KMS-11 (cell line): ENCODE results near the gene STAC3.

Source experiments
- H2AFZ ChIP-seq: fragments of 200-600 bp; sonication (generic); 2 replicates; pipeline ENCODE4 v1.6.1; 2016; ENCODE audit warnings: antibody characterized with exemption, mixed run types, low read depth
- H3K27ac ChIP-seq: fragments of 200-600 bp; sonication (generic); 2 replicates; pipeline ENCODE4 v1.6.1; 2016; ENCODE audit warnings: mild to moderate bottlenecking, mixed run types
- H3K27me3 ChIP-seq: fragments of 200-600 bp; sonication (generic); 2 replicates; pipeline ENCODE4 v1.6.1; 2017; ENCODE audit warnings: mild to moderate bottlenecking, low read depth, mixed run types, moderate library complexity; ENCODE audit not compliant: insufficient read depth
- H3K36me3 ChIP-seq: fragments of 200-600 bp; sonication (generic); 2 replicates; pipeline ENCODE4 v1.6.1; 2017; ENCODE audit warnings: mild to moderate bottlenecking, mixed run types; ENCODE audit not compliant: insufficient read depth
- H3K4me1 ChIP-seq: fragments of 200-600 bp; sonication (generic); 2 replicates; pipeline ENCODE4 v1.6.1; 2016; ENCODE audit warnings: mild to moderate bottlenecking, low read depth, mixed run types; ENCODE audit not compliant: poor library complexity, severe bottlenecking
- H3K4me2 ChIP-seq: fragments of 200-600 bp; sonication (generic); 2 replicates; pipeline ENCODE4 v1.7.0; 2016; ENCODE audit warnings: mild to moderate bottlenecking, mixed run types
- H3K4me3 ChIP-seq: fragments of 200-600 bp; sonication (generic); IDR thresholded peaks from 2 replicates; pipeline ENCODE4 v1.6.1; 2017; ENCODE audit warnings: low read depth, low read length, mixed read lengths; ENCODE audit not compliant: insufficient read depth
- H3K79me2 ChIP-seq: fragments of 200-600 bp; sonication (generic); 2 replicates; pipeline ENCODE4 v1.6.1; 2016; ENCODE audit warnings: low read depth, mixed run types; ENCODE audit not compliant: insufficient read depth
- H3K9ac ChIP-seq: fragments of 200-600 bp; sonication (generic); 2 replicates; pipeline ENCODE4 v1.6.1; 2016; ENCODE audit warnings: mild to moderate bottlenecking, mixed run types
- H4K20me1 ChIP-seq: fragments of 200-600 bp; sonication (generic); 2 replicates; pipeline ENCODE4 v1.6.1; 2016; ENCODE audit warnings: mild to moderate bottlenecking, mixed run types; ENCODE audit not compliant: insufficient read depth
- TF ChIP-seq, protein P1 (sequence below): fragments of 200-600 bp; sonication (generic); conservative IDR thresholded peaks from 2 replicates; pipeline ENCODE4 v1.6.1; 2017; ENCODE audit warnings: low read depth, mild to moderate bottlenecking, antibody characterized with exemption, low read length, moderate library complexity, mixed read lengths

STAC3 gene

DNA sequence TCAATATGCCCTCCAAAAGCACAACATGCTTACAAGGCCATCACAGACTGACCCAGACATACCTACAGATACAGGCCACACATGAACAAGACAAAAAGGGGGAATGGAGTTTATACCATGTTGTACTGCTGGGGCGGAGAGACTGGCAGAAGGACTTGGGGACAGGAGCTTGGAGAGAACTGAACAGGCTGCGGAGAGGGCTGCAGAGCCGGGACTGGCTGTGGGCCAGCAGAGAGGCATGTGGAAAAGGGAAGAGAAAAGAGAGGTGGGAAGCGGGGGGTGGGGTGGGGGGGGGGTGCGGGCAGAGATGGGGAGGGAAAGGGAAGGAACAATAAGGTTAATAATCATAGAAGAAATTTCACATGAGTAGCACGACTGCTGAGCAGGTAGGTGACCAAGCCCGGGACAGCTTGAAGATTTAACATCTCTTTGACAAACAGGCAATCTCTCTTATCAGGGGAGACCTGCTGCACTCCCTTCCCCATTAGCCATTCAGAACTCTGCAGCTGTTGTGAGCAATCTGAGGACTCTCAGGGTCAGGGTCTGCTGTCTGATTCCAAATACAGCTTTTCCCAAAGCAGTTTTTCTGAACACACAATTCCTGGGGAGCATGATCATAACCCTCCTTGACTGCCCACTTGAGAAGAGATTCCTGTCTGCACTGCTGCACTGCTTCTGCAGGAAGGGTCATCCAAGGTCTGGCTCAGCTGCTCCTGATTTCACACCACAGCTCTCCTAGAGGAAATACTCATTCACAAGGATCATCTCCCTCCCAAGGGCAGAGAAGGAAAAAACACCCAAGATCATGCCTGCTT lies 21.6 kb upstream of the STAC3 start:
- H3K9ac ChIP-seq: no peak overlapping the region
- TF ChIP-seq, protein P1, sequence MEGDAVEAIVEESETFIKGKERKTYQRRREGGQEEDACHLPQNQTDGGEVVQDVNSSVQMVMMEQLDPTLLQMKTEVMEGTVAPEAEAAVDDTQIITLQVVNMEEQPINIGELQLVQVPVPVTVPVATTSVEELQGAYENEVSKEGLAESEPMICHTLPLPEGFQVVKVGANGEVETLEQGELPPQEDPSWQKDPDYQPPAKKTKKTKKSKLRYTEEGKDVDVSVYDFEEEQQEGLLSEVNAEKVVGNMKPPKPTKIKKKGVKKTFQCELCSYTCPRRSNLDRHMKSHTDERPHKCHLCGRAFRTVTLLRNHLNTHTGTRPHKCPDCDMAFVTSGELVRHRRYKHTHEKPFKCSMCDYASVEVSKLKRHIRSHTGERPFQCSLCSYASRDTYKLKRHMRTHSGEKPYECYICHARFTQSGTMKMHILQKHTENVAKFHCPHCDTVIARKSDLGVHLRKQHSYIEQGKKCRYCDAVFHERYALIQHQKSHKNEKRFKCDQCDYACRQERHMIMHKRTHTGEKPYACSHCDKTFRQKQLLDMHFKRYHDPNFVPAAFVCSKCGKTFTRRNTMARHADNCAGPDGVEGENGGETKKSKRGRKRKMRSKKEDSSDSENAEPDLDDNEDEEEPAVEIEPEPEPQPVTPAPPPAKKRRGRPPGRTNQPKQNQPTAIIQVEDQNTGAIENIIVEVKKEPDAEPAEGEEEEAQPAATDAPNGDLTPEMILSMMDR: no peak
- H3K4me3 ChIP-seq: no peak overlapping the region
- no peaks in the 10 kb centered on the region for H3K27me3 ChIP-seq
- no peaks in the 10 kb centered on the region for H3K36me3 ChIP-seq
- H3K4me1 ChIP-seq: no peaks in the 10 kb centered on the region
- H3K27ac ChIP-seq: no peak overlapping the region
- no peaks in the 10 kb centered on the region for H3K79me2 ChIP-seq
- H2AFZ ChIP-seq: no peak overlapping the region
- no peak overlapping the region for H3K4me2 ChIP-seq
- no peaks in the 10 kb centered on the region for H4K20me1 ChIP-seq

- TF ChIP-seq, protein P1: 0 out of 2 replicates have a peak, but pooled peaks have one; percentile 20
- Histone ChIP-seq H3K27ac (no peak overlapping the region), H3K36me3 (no peaks in the 10 kb centered on the region), H2AFZ (no peak overlapping the region), H3K79me2 (no peaks in the 10 kb centered on the region), H4K20me1 (no peaks in the 10 kb centered on the region), H3K9ac (no peak overlapping the region), H3K4me1 (no peaks in the 10 kb centered on the region), H3K27me3 (no peaks in the 10 kb centered on the region), H3K4me3 (no peak overlapping the region), H3K4me2 (no peak overlapping the region)
These were observed 20.0 kb upstream of the STAC3 start for GRCh38 chr12:57270966-57271470.

DNA sequence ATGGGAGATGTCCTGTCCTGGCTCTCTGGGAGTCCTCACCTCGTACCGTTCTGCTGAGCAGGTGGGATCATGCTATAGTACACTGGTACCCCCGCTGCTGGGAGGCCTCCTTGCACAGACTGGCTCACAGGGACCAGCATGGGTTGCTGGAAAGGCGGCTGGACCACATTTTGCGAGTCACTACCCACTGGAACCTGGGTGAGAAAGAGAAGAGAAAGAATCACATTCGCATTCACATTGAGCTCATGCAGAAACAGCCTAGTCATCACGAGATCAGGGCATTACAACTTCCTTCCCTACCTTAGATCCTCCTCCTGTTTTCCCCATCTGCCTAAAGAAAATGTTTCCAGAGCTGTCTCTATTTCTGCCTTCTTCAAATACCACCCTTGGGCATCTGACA lies 17.3 kb upstream of the STAC3 start:
- H3K4me3 ChIP-seq: no peak overlapping the region
- no peak overlapping the region for H3K4me2 ChIP-seq
- no peaks in the 10 kb centered on the region for H3K27me3 ChIP-seq
- TF ChIP-seq, protein P1: no peak
- H3K4me1 ChIP-seq: peaks cover 6% of the 10 kb centered on the region
- no peak overlapping the region for H3K27ac ChIP-seq
- H2AFZ ChIP-seq: no peak overlapping the region
- H3K79me2 ChIP-seq: no peaks in the 10 kb centered on the region
- H3K9ac ChIP-seq: no peak overlapping the region
- H4K20me1 ChIP-seq: no peaks in the 10 kb centered on the region
- no peaks in the 10 kb centered on the region for H3K36me3 ChIP-seq

DNA sequence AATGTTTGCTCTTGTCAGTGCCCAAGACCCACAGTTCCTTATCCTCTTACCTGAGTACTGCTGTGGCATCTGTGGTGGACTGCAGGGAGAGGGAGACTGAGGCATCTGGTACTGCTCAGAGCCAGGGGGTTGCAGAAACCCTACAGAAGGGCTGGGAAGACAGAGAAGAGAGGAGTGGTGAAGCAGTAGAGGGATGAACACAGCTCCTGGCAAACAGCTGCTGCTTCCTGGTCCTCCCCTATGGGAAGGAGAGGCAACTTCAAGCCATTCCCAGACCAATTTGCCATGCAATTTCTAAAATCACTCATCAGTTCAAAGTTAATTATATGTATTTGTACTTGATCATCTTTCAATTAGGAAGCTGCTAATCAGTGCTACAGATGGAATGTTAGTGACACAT lies 15.7 kb upstream of the STAC3 start:
- H3K79me2 ChIP-seq: no peaks in the 10 kb centered on the region
- H3K4me3 ChIP-seq: no peak overlapping the region
- no peaks in the 10 kb centered on the region for H4K20me1 ChIP-seq
- no peak overlapping the region for H2AFZ ChIP-seq
- peaks cover 6% of the 10 kb centered on the region for H3K4me1 ChIP-seq
- TF ChIP-seq, protein P1: no peak
- H3K4me2 ChIP-seq: no peak overlapping the region
- no peaks in the 10 kb centered on the region for H3K27me3 ChIP-seq
- no peak overlapping the region for H3K27ac ChIP-seq
- H3K36me3 ChIP-seq: no peaks in the 10 kb centered on the region
- H3K9ac ChIP-seq: no peak overlapping the region
